Left colon (tissue), 2 donors: ENCODE measurements around the gene ZNF841. TPM values are rescaled to one million over a fixed set of nuclear protein-coding genes. Genes with fewer than 3 reads are reported as not detected.
"Not testable (repeated sequence)": the region's sequence is repeated elsewhere in the genome, so short reads cannot be mapped to it uniquely, and the experiment has no call there.

ENCODE experiments used
- ATAC-seq: fragments of 200-7000 bp; cut with Tn5 transposase; one replicate; pipeline ENCODE4 v1.9.1; 2020; ENCODE audit warnings: mild to moderate bottlenecking, moderate library complexity
- DNase-seq, 2 donors: peaks; one replicate each; pipeline ENCODE4 v3.0.0-alpha.2; 2020
- intact Hi-C, 2 donors: fragments of 100-400 bp; cut with DNase I in 1 of 2; cut with micrococcal nuclease in 1 of 2; formaldehyde crosslinking; loops; one replicate each; pipeline versions ENCODE4 v1.11.2 to v1.14.0; 2022; cut with DNase I, micrococcal nuclease
- long read RNA-seq: library from polyadenylated mRNA; unstranded; transcript quantifications from one replicate; pipeline ENCODE4 v2.0.0, GENCODE V29; 2021
- total RNA-seq, 2 donors: library from RNA; stranded (reverse); fragmentation: NEBNext Ultra II Directional; extraction: Animal tissue kit (Norgen Biotek cat#: 25700); gene quantifications; one replicate each; pipeline ENCODE4 v1.2.1, GENCODE V29; 2021
- donor health status: DM: no; HTN: no; CAD: no.
- donor health status: DM: yes; HTN: yes; CAD: no.

The ZNF841 gene
- 10 to 100 TPM; 14.9 to 17.9 TPM for total RNA-seq
- long read RNA-seq, partial matches to known transcripts: 0 of 2 reads
- long read RNA-seq, other reads (novel, unspliced or antisense): 2 of 2 reads

- peak; percentile 94 to 95 for DNase-seq
- peak; percentile 99 for ATAC-seq
- intact Hi-C loops: no loop called here
Measured at GRCh38 chr19:52095172-52096014, at the start of gene ZNF841. TSS of gene ZNF841 (minus strand) at chr19:52095765. CDS start at chr19:52084801, 10,964 bp downstream.

DNA sequence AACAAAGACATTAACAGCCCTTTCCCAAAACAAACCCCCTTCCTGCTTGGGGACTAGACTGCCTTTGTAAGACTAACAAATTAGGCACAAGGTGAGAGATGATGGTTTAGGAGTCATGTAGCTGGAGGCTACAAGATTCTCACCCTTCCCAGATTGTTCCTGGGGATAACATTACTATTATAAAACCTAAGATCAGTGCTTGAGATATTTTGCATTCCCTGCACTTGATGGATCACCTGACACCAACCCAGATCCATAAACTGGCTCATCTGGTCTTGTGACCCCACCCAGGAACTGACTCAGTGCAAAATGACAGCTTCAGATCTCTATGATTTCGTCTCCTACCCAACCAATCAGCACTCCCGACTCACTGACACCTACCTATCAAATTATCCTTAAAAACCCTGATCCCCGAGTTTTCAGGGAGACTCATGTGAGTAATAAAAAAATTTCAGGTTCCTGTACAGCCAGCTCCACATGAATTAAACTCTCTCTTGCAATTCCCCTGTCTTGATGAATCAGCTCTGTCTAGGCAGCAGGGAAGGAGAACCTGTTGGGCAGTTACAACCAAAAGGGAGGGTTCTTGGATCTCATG is 46.5 kb upstream of the ZNF841 start:
- intact Hi-C loops: no loop called here

DNA sequence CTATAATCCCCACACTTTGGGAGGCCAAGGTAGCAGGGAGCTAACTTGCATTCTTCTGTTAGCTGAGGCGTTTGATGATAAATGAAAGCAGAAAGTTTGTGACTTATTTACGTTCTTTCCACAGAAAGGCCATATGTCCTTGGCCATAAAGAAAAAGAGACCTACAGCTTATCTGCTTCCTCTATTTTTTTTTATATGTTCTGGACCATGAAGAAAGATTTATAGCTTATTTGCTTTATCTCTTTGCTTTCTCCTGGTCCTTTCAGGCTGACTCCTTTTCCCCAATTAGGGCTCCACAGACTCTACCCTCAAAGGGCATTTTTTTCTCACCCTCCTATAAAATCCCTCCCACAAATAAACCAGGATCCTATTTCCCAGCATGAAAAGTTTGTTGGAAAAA is 45.6 kb upstream of the ZNF841 start:
- DNase-seq (no peak), ATAC-seq (no peak)
- intact Hi-C loops: no loop called here

More for the DNA sequence above, 46.5 kb upstream of the ZNF841 start:
- DNase-seq: no peak
- ATAC-seq: no peak

GRCh38 chr19:52140032-52140710 is 44.6 kb upstream of the ZNF841 start:
- no peak for ATAC-seq
- DNase-seq: peak in 1 of 2 donors; percentile 8
- intact Hi-C loops: no loop called here

DNA sequence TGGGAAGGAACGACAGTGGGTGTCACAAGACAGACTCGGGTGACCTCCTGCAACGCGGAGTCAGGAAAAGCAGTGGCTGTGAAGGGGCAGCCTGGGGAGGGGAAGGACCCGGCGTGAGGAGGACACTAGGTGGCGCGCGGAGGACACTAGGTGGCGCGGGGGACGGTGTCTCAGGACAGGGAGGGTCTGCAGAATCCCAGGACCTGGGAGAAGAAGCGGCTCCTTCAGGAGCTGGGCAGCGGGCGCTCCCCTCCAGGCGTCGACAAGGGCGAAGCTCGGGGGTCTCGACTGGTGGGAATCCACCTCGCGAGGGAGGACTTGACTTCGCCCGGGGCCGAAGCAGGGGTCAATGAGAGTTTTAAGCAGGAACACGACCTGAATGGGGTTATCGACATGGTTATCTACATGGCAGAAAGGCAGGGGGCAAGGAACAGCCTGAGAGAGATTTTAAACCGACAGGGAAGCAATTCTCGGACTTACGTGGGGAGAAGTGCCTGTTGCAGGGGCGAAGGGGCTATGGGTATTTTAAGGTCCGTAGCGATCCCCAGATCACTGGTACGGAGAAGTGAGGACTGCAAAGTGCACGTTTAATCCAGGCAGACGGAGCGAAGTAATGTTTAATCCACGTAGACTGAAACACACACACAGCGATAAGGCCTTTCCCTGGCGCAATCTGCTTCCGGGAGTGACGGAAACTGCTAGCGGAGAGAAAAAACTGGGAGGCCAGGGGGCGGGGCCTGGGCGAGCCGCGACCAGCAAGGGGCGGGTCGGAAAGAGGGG is 43.9 kb upstream of the ZNF841 start, which contains the start of gene ZNF616:
Gene ZNF616, minus strand, starts transcription at position 687 of the 780 bp plus-strand sequence. CDS start 9,426 bp downstream, outside the sequence.
- peak; percentile 97 to 98 for DNase-seq
- intact Hi-C loops: loop anchor here in 1 of 2 donors (2.0 kb wide), 1 partner anchor 97 kb away; no protein-coding TSS in a partner anchor
- ATAC-seq: peak; percentile 97

- intact Hi-C loops: loop anchor here in 1 of 2 donors (2.0 kb wide), 1 partner anchor 98 kb away; no protein-coding TSS in a partner anchor
- no peak for DNase-seq
- ATAC-seq: no peak
Measured at GRCh38 chr19:52138983-52139251, 43.4 kb upstream of the ZNF841 start.

- intact Hi-C loops: loop anchor here in 1 of 2 donors (2.0 kb wide), 1 partner anchor 98 kb away; no protein-coding TSS in a partner anchor
- no peak for ATAC-seq
- DNase-seq: peak; percentile 23 to 30
Measured at GRCh38 chr19:52138278-52138982, 42.9 kb upstream of the ZNF841 start.

- ATAC-seq (no peak), DNase-seq (no peak)
- intact Hi-C loops: no loop called here
Measured at GRCh38 chr19:52120286-52120685, 24.7 kb upstream of the ZNF841 start.

- intact Hi-C loops: no loop called here
- ATAC-seq (no peak), DNase-seq (no peak)
Measured at GRCh38 chr19:52115526-52116053, 20.0 kb upstream of the ZNF841 start.

GRCh38 chr19:52114691-52115090 is 19.1 kb upstream of the ZNF841 start:
- intact Hi-C loops: no loop called here
- DNase-seq: no peak
- no peak for ATAC-seq

GRCh38 chr19:52112624-52113023 is 17.1 kb upstream of the ZNF841 start:
- ATAC-seq (no peak), DNase-seq (no peak)
- intact Hi-C loops: no loop called here

DNA sequence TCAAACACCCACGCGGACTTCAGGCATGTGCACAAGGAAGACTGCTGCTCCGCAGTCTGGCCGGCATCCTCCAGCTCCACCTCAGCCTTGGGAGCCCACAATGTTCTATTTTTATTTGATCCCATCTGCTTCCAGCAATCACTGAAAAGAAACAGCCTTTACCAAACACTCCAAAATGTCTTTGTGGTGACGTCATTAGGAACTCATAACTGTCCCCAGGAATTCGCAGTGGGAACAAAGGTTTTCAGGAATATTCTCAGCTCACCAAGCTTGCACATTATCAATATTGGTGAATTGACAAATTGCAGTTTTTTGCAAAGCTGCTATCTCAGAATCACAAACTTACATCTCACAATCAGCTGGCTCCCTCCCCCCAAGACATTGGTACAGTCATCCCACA is 15.2 kb upstream of the ZNF841 start:
- intact Hi-C loops: no loop called here
- no peak for ATAC-seq
- DNase-seq: no peak

GRCh38 chr19:52102782-52103181 is 7.2 kb upstream of the ZNF841 start:
- ATAC-seq (no peak), DNase-seq (no peak)
- intact Hi-C loops: no loop called here

GRCh38 chr19:52101866-52102562 is 6.4 kb upstream of the ZNF841 start:
- DNase-seq (no peak), ATAC-seq (no peak)
- intact Hi-C loops: no loop called here

- DNase-seq: no peak
Measured at GRCh38 chr19:52099497-52100138, 4.1 kb upstream of the ZNF841 start.

DNA sequence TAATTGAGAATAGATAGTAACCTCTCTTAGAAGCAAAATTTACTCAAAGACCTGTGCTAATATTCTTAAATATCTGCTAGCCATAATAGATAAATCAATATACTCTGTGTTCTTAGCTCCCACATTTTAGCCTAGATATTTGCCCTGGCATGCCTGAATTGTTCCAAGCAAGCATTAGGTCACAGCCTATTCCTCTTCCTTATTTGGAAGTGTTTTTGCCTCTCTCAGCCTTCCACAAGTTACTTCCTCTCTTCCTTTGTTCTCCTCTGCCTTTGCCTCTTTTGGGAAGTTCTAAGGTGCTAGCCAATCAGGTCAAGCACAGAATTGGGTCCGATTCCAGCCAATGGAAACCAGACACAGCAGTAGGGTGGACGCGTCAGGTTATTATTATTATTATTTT is 851 bp upstream of the ZNF841 start:
- intact Hi-C loops, ATAC-seq, DNase-seq: not testable (repeated sequence)

More at GRCh38 chr19:52099497-52100138, 4.1 kb upstream of the ZNF841 start:
- no peak for ATAC-seq
- intact Hi-C loops: no loop called here
